ENCODE data around the gene UBAC2.
"Not testable (repeated sequence)": the region's sequence is repeated elsewhere in the genome, so short reads cannot be mapped to it uniquely, and the experiment has no call there.

Gene UBAC2

DNA sequence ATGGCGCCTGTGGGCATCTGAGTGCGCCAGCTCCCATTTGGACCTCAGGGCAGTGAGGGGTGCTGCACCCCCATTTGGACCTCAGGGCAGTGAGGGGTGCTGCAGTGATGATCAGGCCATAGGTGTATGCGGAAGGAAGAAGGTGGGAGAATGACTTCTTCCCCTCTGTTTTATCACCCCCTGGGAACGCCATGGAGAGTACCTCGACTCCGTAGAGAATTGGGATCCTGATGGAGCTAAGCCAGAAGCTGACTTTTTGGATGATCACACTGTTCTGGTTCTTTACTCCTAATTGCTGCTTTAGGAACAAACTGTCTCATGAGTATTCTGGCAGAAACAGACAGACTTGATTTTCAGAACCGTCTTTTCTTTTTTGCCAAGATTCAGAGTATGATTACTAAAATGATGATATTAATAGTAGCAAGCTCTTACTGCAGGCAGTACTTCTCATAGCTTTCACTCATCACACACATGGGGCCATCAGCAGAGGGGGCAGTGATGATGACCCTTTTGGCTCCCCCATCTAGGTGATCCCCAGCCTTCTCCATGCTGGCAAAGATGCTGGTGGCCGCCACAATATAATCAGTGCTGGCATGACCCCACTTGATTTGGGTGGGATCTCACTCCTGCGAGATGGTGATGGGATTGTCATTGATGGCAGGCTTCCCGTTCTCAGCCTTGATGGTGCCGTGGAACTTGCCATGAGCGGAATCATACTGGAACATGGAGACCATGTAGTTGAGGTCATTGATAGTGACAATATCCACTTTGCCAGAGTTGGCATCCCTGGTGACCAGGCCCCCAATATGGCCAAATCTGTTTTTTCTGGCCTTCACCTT is 10.3 kb upstream of the UBAC2 start:
- no peak for DNase-seq

DNA sequence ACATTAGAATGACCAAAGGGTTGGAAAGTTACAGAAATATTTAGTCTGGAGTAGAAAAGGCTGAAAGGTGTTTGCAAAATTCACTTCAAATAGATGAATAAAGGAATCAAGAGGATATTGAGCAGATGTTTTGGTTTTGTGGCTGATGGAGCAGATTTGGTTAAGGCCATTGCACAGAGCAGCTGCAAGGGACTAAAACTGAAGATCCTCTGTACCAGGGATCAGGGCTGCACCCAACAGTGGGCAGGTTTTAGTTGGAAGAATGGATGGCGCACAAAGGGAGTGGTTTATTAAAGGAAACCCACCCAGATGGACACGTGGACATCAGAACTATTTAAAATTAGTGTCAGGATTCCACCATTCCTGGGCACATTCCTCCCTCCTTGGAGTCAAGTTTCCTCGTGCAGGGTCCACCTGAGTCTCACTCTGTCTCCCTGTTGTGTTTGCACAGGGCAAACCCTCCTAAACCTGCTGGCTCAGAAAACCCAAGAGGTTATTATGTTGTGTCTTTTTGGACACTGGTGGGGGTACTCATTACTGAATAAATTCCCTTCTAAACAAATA is 9.2 kb upstream of the UBAC2 start:
- no peak for DNase-seq

DNA sequence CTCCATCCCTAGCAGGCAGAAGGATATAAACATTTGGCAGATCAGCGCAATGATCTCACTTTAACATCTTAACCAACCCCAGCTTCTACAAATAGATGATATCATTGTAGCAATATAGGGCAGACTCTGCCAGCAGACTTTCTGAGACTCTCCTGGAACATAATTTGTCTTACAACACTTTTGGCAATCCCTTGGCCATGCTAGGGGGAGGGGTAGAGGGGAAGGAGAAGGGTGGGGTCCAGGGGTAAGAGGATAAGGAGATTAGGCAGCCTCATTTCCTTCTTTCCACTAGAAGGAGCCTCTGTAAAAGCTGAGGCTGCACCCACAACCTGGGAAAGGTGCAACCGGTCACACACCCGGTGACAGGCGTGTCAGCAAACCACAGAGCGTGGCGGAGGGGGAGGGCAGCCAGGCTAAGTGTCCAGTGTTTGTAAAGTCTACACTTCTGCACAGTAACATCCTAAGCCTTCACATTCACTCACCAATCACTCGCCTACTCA is 8.7 kb upstream of the UBAC2 start:
- DNase-seq = no peak

DNA sequence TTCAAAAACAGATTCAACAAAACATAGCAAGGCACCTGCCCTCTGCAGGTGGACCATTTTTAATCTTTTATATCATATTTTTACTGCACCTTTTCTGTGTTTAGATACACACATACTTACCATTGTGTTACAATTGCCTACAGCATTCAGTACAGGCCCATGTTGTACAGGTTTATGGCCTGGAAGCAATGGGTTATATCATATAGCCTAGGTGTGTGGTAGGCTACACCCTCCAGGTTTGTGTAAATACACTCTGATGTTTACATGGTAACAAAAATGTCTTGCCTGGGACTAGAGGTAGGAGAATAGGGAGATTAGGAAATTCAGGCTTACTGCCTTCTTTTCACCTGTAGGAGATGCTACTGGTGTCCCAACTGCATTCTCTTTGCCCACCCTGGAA is 8.2 kb upstream of the UBAC2 start:
- no peak for DNase-seq

- no peak for DNase-seq
Observed at GRCh38 chr13:99193152-99193551, 7.5 kb upstream of the UBAC2 start.

DNA sequence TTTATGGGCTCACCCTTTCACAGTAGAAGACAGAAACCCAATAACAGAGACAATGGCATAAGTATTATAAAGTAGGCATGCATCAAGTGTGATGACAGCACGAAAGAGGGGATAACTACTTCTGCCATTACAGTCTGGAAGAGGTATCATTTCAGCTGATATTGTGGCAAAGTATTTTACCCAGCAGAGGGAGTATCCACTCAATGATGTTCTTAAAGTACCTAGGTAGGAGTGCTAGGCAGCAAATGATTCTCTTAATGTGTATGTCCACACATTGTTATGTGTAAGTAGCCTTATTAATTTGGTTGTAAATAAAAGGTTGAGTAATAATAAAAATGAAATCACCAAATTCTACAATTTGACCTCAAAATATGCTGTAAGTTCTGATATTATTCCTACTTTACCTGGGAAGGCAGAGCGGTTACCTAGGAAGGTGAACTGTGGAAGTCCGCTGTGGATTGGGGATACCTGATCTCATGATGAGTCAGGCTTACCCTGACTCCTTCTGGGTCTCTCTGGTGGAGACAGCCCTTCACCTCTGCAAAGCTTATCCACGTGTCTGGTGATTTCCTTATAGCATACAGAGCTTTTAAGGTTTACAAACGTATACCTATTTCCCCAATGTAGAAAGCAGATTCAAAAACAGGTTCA is 4.1 kb upstream of the UBAC2 start:
- peak; percentile 66 to 71 for DNase-seq

- no peak for DNase-seq
Observed at GRCh38 chr13:99197117-99197651, 3.5 kb upstream of the UBAC2 start.

DNA sequence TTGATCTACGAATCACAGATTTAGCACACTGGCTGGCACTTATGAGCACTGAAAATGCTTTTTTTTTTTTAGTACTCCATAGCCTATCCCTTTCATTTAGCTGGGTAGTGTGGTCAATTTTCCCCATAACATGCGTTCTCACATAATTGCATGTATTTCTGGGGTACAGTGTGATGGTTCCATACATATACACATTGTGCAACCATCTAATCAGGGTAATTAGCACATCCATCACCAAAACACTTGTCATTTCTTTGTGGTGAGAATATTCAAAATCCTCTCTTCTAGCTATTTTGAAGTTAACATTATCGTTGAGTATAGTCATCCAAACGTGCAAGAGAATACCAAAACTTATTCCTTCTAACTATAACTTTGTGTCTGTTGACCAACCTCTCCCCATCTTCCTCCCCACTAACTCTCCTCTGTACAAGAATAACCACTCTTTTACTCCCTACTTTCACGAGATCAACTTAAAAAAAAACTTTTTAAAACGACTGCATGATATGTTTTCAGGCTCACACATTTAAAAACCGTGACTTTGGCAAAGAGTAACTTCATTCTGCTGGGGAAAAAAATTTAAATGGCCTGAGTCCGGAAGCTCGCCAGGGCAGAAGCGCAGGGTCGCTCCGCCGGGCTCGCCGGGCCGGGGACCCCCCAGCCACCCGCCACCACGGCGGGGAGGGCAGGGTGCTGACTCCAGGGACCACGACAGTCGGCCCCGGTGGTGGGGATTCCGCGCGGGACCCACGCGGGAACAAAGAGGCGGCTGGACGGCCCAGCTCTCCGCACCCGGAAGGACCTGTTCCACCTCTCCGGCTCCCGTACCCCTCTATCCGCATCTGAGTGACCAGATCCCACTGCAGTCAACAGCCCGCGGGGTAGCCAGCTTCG is 868 bp upstream of the UBAC2 start:
- peak in 1 of 2 experiments; percentile 25 for DNase-seq

DNA sequence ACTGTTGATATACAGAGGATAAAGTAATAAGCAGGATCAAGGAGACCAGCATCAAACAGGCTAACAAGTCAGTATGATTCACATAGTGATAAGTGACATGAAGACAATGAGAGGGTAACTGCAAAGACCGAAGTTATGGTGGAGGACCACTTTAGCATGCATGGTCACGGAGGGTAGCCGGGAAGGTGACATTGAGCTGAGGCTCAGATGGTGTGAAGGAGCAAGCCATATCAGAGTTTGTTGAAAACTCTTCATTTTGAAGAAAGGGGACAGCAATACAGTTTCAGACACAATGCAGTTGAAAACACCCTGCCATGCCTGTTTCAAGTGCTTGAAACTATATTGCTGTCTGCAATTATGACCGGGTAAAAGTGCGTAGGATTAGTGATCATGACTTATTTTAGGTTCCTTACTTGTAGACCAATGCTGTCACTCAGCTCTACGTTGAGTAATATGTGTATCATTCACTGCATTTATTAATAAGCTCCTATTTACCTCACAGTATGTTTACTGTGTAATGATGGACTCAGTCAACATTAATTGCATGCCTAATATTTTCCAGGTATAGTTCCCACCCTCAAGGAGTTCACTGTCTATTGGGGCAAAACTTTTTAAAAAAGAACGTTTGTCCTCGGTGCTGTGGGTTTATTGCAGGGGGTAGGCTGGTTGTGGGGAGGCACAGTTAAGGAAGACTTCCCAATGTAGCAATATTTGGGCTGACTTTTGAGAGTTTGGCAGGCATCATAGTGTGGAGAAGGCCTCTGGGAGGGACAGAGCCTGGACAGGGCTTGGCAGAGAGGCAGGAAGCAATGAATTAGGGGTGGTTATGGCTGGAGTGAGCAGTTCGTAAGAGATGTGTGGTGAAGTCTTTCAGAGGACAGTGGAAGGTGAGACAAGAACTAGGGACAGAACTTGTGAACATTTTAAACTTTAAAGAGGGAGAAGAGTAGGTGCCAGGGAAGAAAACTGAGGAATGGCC is 3.2 kb downstream of the UBAC2 start:
- no peak for DNase-seq

GRCh38 chr13:99205621-99206220 is 5.1 kb downstream of the UBAC2 start:
- no peak for DNase-seq

DNA sequence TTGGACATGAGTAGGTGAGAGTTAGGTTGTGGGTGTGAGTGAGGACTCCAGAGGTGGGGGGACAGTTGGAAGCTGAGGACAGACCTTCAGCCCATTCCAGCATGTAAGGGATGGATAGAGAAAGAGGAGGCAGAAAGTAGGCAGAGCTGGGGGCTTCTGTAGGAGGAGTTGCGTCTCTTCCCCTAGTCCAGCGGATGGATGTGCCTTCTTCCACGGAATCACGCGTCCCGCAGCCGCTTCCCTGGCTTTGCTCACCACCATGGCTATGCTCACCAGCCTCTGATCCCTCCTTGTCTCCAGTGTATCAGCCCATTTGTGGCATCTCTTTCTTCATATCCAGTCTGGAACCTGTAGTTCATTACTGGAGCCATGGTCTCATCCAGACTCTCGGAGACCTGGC is 5.6 kb downstream of the UBAC2 start:
- no peak for DNase-seq

- no peak for DNase-seq
Observed at GRCh38 chr13:99206873-99207272, 6.2 kb downstream of the UBAC2 start.

DNA sequence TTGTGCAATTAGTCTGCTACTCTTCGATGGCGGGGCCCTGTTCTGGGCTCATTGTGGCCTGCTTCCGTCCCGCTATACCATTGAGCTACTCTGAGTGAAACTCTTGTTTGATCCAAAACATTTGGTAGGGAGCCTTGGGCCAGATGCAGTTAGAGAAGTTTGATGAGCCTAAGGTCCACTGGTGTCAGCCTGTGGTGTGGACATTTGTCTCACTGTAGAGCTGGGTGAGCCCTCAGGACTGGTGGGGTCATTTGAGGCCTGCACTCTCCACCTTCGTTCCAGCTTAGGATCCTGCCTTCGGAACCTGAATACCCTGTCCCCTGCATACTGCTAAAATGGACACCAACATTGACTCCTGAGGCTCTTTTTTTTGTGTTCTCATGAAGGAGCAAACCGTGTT is 6.9 kb downstream of the UBAC2 start:
- DNase-seq = no peak

DNA sequence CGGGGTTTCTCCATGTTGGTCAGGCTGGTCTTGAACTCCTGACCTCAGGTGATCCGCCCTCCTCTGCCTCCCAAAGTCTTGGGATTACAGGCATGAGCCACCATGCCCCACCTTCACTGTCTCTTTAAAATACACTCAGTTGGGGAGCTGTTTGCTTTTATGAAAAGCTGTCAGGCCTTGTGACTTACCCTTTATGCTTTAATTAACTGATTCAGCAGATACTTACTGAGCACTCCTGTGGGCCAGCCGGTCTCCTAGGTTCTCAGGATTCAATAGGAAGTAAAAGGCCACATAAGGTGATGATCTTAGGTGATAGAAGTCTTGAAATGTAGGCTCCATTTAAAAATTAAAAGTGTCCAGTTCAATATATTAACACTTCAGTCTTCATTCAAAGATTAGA is 7.5 kb downstream of the UBAC2 start:
- DNase-seq = no peak

DNA sequence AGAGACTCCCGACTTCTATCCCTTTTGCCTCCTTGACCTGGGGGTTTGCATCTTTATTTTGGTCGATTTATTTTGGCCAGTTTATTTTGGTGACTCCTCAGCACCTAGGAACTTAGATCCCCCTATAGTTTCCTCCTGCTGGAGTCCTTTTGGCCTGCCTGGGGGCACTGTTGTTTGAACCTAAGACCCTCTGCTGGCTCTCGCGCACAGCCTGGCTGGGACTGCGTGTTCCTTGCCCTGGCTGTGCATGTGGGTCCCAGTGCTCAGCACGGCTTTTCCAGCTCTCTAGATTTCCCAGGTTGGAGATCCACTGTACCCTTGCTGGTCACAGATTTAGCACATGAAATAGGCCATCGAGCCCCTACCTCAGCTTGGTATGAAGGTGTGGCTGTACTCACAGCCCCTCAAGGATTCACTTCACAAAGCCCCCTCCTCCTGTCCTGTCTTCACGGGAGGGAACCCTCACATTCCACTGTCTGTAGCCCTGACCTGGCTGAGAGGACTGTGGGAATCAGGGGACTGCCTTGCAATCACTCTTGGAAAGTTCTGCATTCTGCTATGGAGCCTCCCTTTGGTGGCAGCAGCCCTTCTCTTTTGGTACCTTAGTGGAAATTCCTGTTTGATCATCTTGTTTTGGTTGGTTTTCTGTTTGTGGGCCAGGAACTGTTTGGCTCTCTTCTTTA is 8.3 kb downstream of the UBAC2 start:
- no peak for DNase-seq

DNA sequence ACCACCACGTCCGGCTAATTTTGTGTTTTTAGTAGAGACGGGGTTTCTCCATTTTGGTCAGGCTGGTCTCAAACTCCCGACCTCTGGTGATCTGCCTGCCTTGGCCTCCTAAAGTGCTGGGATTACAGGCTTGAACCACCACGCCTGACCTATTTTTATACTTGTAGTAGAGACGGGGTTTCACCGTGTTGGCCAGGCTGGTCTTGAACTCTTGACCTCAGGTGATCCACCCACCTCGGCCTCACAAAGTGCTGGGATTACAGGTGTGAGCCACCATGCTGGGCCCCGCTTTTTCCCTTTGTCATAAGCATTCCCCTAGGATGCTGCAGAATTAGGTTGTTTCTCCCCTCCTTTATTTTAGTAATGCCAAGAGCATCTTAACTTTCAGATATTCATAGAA is 10.0 kb downstream of the UBAC2 start:
- DNase-seq = not testable (repeated sequence)

- no peak for DNase-seq
Observed at GRCh38 chr13:99211421-99212035, 10.9 kb downstream of the UBAC2 start.

GRCh38 chr13:99214232-99214631 is 13.6 kb downstream of the UBAC2 start:
- DNase-seq = no peak

- no peak for DNase-seq
Observed at GRCh38 chr13:99214731-99215130, 14.1 kb downstream of the UBAC2 start.

Measured in AML-193 (cell line).